Endothelial cell of hepatic sinusoid (primary cell): ENCODE data around the gene IL1A.

Experiments used
- in situ Hi-C: cut with HindIII; loops from 2 replicates; pipeline ENCODE4 v1.10.0; 2017; ENCODE audit warnings: low sequenced_read_pairs

IL1A gene

GRCh38 chr2:112728029-112728362 lies 56.3 kb downstream of the IL1A start:
- in situ Hi-C loops, result no loop called here

- in situ Hi-C loops, result no loop called here
Measured at GRCh38 chr2:112727276-112728028, 56.8 kb downstream of the IL1A start.

GRCh38 chr2:112726487-112727190 lies 57.7 kb downstream of the IL1A start:
- in situ Hi-C loops, result no loop called here

GRCh38 chr2:112725545-112726457 lies 58.5 kb downstream of the IL1A start:
- in situ Hi-C loops, result no loop called here

GRCh38 chr2:112724591-112725525 lies 59.4 kb downstream of the IL1A start:
- in situ Hi-C loops, result loop anchor here (5.0 kb wide), 1 partner anchor 38 kb away; no protein-coding TSS in a partner anchor

GRCh38 chr2:112723995-112724394 lies 60.3 kb downstream of the IL1A start:
- in situ Hi-C loops, result loop anchor here (5.0 kb wide), 1 partner anchor 37 kb away; no protein-coding TSS in a partner anchor
